ENCODE results near the gene CC2D1A.

GRCh38 chr19:13872339-13872694, 33.7 kb upstream of the CC2D1A start:
- TF ChIP-seq EZH2 (IDR thresholded peaks at IDR 0.05) (no peak), POLR2AphosphoS5 (IDR thresholded peaks at IDR 0.05; ENCODE audit: borderline replicate concordance, low read depth, low read length) (no peak)
